Activated CD8-positive, alpha-beta memory T cell treated with anti-CD3 and anti-CD28 coated beads, Interleukin-2, amount 10 ng/mL, durations not matched to agents 7 days and 5 days (primary cell): Measurements from ENCODE around the gene COL26A1. TPM values are rescaled to one million over a fixed set of nuclear protein-coding genes. Genes with fewer than 3 reads are reported as not detected.
"Not testable (repeated sequence)": the region's sequence is repeated elsewhere in the genome, so short reads cannot be mapped to it uniquely, and the experiment has no call there.

Experiments used
- ATAC-seq: fragments of 150-1000 bp; cut with Tn5 transposase; one replicate; pipeline ENCODE4 v1.10.0; 2021; ENCODE audit warnings: moderate library complexity
- CTCF ChIA-PET: fragments of 350-600 bp; sonication (Branson Sonifier 250); formaldehyde crosslinking; loops from one replicate; lab custom pipeline; 2021; ENCODE audit warnings: antibody characterized with exemption; lab: Charles Lee
- DNase-seq: peaks from one replicate; pipeline ENCODE4 v3.0.0-alpha.2; 2020
- H3K27ac Mint-ChIP-seq: one replicate; pipeline ENCODE4 v1.8.0; 2021; ENCODE audit warnings: mild to moderate bottlenecking, mixed read lengths
- H3K27me3 Mint-ChIP-seq: one replicate; pipeline ENCODE4 v1.8.0; 2021; ENCODE audit warnings: mixed read lengths
- H3K36me3 Mint-ChIP-seq: one replicate; pipeline ENCODE4 v1.8.0; 2021; ENCODE audit warnings: mild to moderate bottlenecking, mixed read lengths
- H3K4me1 Mint-ChIP-seq: one replicate; pipeline ENCODE4 v1.8.0; 2021; ENCODE audit warnings: mixed read lengths
- H3K4me3 Mint-ChIP-seq: one replicate; pipeline ENCODE4 v1.8.0; 2021; ENCODE audit warnings: mild to moderate bottlenecking, moderate library complexity, mixed read lengths
- H3K9me3 Mint-ChIP-seq: one replicate; pipeline ENCODE4 v1.8.0; 2022; ENCODE audit warnings: low read depth, mixed read lengths
- total RNA-seq, 2 experiments: library from RNA; stranded (reverse); gene quantifications; one replicate each; pipeline ENCODE4 v1.2.3, GENCODE V29; 2021

COL26A1 gene
- total RNA-seq, 2 experiments from 2014 or later: not detected

- no peak for ATAC-seq
Measured at GRCh38 chr7:101486433-101487104, 123.9 kb downstream of the COL26A1 start.

GRCh38 chr7:101487105-101487458 lies 124.4 kb downstream of the COL26A1 start:
- Mint-ChIP-seq H3K27me3 (no peaks in the 10 kb centered on the region), H3K36me3 (no peaks in the 10 kb centered on the region), H3K4me1 (no peaks in the 10 kb centered on the region), H3K27ac (no peak overlapping the region), H3K4me3 (no peak overlapping the region), H3K9me3 (no peaks in the 10 kb centered on the region)
- ATAC-seq: no peak
- no peak for DNase-seq
- CTCF ChIA-PET: no interaction called here

More at GRCh38 chr7:101486433-101487104, 123.9 kb downstream of the COL26A1 start:
- Mint-ChIP-seq H3K9me3 (no peaks in the 10 kb centered on the region), H3K4me1 (no peaks in the 10 kb centered on the region), H3K4me3 (no peak overlapping the region), H3K27ac (no peak overlapping the region), H3K36me3 (no peaks in the 10 kb centered on the region), H3K27me3 (no peaks in the 10 kb centered on the region)
- DNase-seq: no peak
- CTCF ChIA-PET: no interaction called here

GRCh38 chr7:101487753-101488152 lies 125.1 kb downstream of the COL26A1 start:
- no peak overlapping the region for H3K4me3 Mint-ChIP-seq
- H3K27me3 Mint-ChIP-seq: no peaks in the 10 kb centered on the region
- no peak overlapping the region for H3K27ac Mint-ChIP-seq
- no peaks in the 10 kb centered on the region for H3K4me1 Mint-ChIP-seq
- H3K36me3 Mint-ChIP-seq: no peaks in the 10 kb centered on the region
- CTCF ChIA-PET: no interaction called here
- DNase-seq: no peak
- no peaks in the 10 kb centered on the region for H3K9me3 Mint-ChIP-seq
- no peak for ATAC-seq

GRCh38 chr7:101488826-101489572 lies 126.3 kb downstream of the COL26A1 start:
- no peaks in the 10 kb centered on the region for H3K4me1 Mint-ChIP-seq
- H3K27me3 Mint-ChIP-seq: no peaks in the 10 kb centered on the region
- no peaks in the 10 kb centered on the region for H3K9me3 Mint-ChIP-seq
- CTCF ChIA-PET: no interaction called here
- ATAC-seq: no peak
- H3K27ac Mint-ChIP-seq: no peak overlapping the region
- H3K36me3 Mint-ChIP-seq: no peaks in the 10 kb centered on the region
- no peak overlapping the region for H3K4me3 Mint-ChIP-seq
- no peak for DNase-seq

GRCh38 chr7:101490439-101490838 lies 127.8 kb downstream of the COL26A1 start:
- H3K4me3 Mint-ChIP-seq, DNase-seq, H3K4me1 Mint-ChIP-seq, H3K27ac Mint-ChIP-seq, H3K9me3 Mint-ChIP-seq, ATAC-seq, H3K36me3 Mint-ChIP-seq, H3K27me3 Mint-ChIP-seq, CTCF ChIA-PET: not testable (repeated sequence)

- ATAC-seq, DNase-seq, H3K9me3 Mint-ChIP-seq, CTCF ChIA-PET, H3K27ac Mint-ChIP-seq, H3K4me3 Mint-ChIP-seq, H3K27me3 Mint-ChIP-seq, H3K36me3 Mint-ChIP-seq, H3K4me1 Mint-ChIP-seq: not testable (repeated sequence)
Measured at GRCh38 chr7:101491442-101491841, 128.8 kb downstream of the COL26A1 start.

- H3K27ac Mint-ChIP-seq: no peak overlapping the region
Measured at GRCh38 chr7:101494602-101495329, 132.1 kb downstream of the COL26A1 start.

GRCh38 chr7:101496017-101496416 lies 133.3 kb downstream of the COL26A1 start:
- Mint-ChIP-seq H3K4me3 (no peak overlapping the region), H3K27ac (no peak overlapping the region), H3K4me1 (no peaks in the 10 kb centered on the region), H3K9me3 (no peaks in the 10 kb centered on the region), H3K27me3 (no peaks in the 10 kb centered on the region), H3K36me3 (no peaks in the 10 kb centered on the region)
- DNase-seq (no peak), ATAC-seq (no peak)
- CTCF ChIA-PET: no interaction called here

More at GRCh38 chr7:101494602-101495329, 132.1 kb downstream of the COL26A1 start:
- DNase-seq: no peak
- ATAC-seq: no peak
- no peaks in the 10 kb centered on the region for H3K36me3 Mint-ChIP-seq
- H3K9me3 Mint-ChIP-seq: no peaks in the 10 kb centered on the region
- H3K4me3 Mint-ChIP-seq: no peak overlapping the region
- CTCF ChIA-PET: interaction anchor here (0.5 kb wide), 1 partner anchor 82 kb away, joined by 3 read pairs; no protein-coding TSS in a partner anchor
- no peaks in the 10 kb centered on the region for H3K27me3 Mint-ChIP-seq
- no peaks in the 10 kb centered on the region for H3K4me1 Mint-ChIP-seq

GRCh38 chr7:101501351-101501750 lies 138.7 kb downstream of the COL26A1 start:
- H3K27me3 Mint-ChIP-seq: no peaks in the 10 kb centered on the region
- CTCF ChIA-PET: interaction anchor here (0.6 to 1.8 kb wide), 2 partner anchors 61 to 480 kb away, joined by 4 to 5 read pairs; no protein-coding TSS in a partner anchor
- DNase-seq: no peak
- no peak for ATAC-seq
- peaks cover 16% of the 10 kb centered on the region for H3K4me1 Mint-ChIP-seq
- H3K36me3 Mint-ChIP-seq: no peaks in the 10 kb centered on the region
- no peak overlapping the region for H3K4me3 Mint-ChIP-seq
- no peak overlapping the region for H3K27ac Mint-ChIP-seq
- no peaks in the 10 kb centered on the region for H3K9me3 Mint-ChIP-seq

- Mint-ChIP-seq H3K9me3 (no peaks in the 10 kb centered on the region), H3K36me3 (no peaks in the 10 kb centered on the region), H3K27ac (no peak overlapping the region), H3K4me1 (peaks cover 22% of the 10 kb centered on the region), H3K4me3 (no peak overlapping the region), H3K27me3 (peaks cover 5% of the 10 kb centered on the region)
- ATAC-seq (no peak), DNase-seq (no peak)
- CTCF ChIA-PET: interaction anchor here (1.8 kb wide), 1 partner anchor 62 kb away, joined by 5 read pairs; no protein-coding TSS in a partner anchor
Measured at GRCh38 chr7:101502466-101503098, 139.9 kb downstream of the COL26A1 start.

GRCh38 chr7:101505510-101505909 lies 142.8 kb downstream of the COL26A1 start:
- not testable (repeated sequence) for H3K27ac Mint-ChIP-seq, DNase-seq, ATAC-seq, H3K36me3 Mint-ChIP-seq, H3K27me3 Mint-ChIP-seq, H3K4me3 Mint-ChIP-seq, H3K9me3 Mint-ChIP-seq
- CTCF ChIA-PET: interaction anchor here (0.6 to 1.6 kb wide), 2 partner anchors 34 to 223 kb away, joined by 3 read pairs; no protein-coding TSS in a partner anchor
- H3K4me1 Mint-ChIP-seq: peaks cover 23% of the 10 kb centered on the region

- H3K27me3 Mint-ChIP-seq: peaks cover 7% of the 10 kb centered on the region
- H3K9me3 Mint-ChIP-seq: no peaks in the 10 kb centered on the region
- no peak for DNase-seq
- H3K36me3 Mint-ChIP-seq: no peaks in the 10 kb centered on the region
- no peak overlapping the region for H3K4me3 Mint-ChIP-seq
- H3K4me1 Mint-ChIP-seq: peaks cover 23% of the 10 kb centered on the region
- ATAC-seq: no peak
- no peak overlapping the region for H3K27ac Mint-ChIP-seq
- CTCF ChIA-PET: interaction anchor here (0.9 to 1.6 kb wide), 2 partner anchors 142 to 224 kb away, joined by 3 read pairs; no protein-coding TSS in a partner anchor
Measured at GRCh38 chr7:101506531-101506930, 143.9 kb downstream of the COL26A1 start.

GRCh38 chr7:101507327-101507726 lies 144.7 kb downstream of the COL26A1 start:
- no peaks in the 10 kb centered on the region for H3K36me3 Mint-ChIP-seq
- H3K9me3 Mint-ChIP-seq: no peaks in the 10 kb centered on the region
- H3K4me1 Mint-ChIP-seq: peaks cover 23% of the 10 kb centered on the region
- DNase-seq (no peak), ATAC-seq (peak; percentile 18)
- CTCF ChIA-PET: interaction anchor here (0.7 to 2.2 kb wide), 3 partner anchors 8 to 143 kb away, joined by 3 to 11 read pairs (median 5); no protein-coding TSS in a partner anchor
- H3K27me3 Mint-ChIP-seq: peaks cover 7% of the 10 kb centered on the region
- H3K4me3 Mint-ChIP-seq: no peak overlapping the region
- H3K27ac Mint-ChIP-seq: no peak overlapping the region
